GM23338 (cell line): ENCODE data around the gene PLG. TPM values are rescaled to one million over a fixed set of nuclear protein-coding genes. Genes with fewer than 3 reads are reported as not detected.

ENCODE experiments used
- ATAC-seq: fragments of 200-7000 bp; cut with Tn5 transposase; 3 replicates; pipeline ENCODE4 v1.9.1; 2020
- DNase-seq: peaks from one replicate; pipeline ENCODE4 v3.0.0-alpha.2; 2015; ENCODE audit warnings: low spot score
- H2AFZ ChIP-seq: fragments of 200-600 bp; sonication (generic); 2 replicates; pipeline ENCODE4 v1.8.0; 2016; ENCODE audit warnings: antibody characterized with exemption, mild to moderate bottlenecking, moderate library complexity
- H3F3A ChIP-seq: fragments of 200-600 bp; sonication (generic); replicated peaks from 2 replicates; pipeline ENCODE4 v1.8.0; 2017; ENCODE audit warnings: antibody characterized with exemption, mixed run types, low read depth
- H3K27ac ChIP-seq: fragments of 200-600 bp; sonication (generic); 2 replicates; pipeline ENCODE4 v1.6.1; 2016; ENCODE audit warnings: low read depth
- H3K27me3 ChIP-seq: fragments of 200-600 bp; sonication (generic); 2 replicates; pipeline ENCODE4 v1.8.0; 2016; ENCODE audit warnings: mild to moderate bottlenecking, mixed run types, moderate library complexity; ENCODE audit not compliant: insufficient read depth
- H3K36me3 ChIP-seq: fragments of 200-600 bp; sonication (generic); 2 replicates; pipeline ENCODE4 v1.8.0; 2016; ENCODE audit warnings: mild to moderate bottlenecking; ENCODE audit not compliant: insufficient read depth
- H3K4me1 ChIP-seq: fragments of 200-600 bp; sonication (generic); 2 replicates; pipeline ENCODE4 v1.8.0; 2016; ENCODE audit warnings: mild to moderate bottlenecking, moderate library complexity; ENCODE audit not compliant: insufficient read depth
- H3K4me2 ChIP-seq: fragments of 200-600 bp; sonication (generic); 2 replicates; pipeline ENCODE4 v1.7.1; 2017; ENCODE audit warnings: mixed run types
- H3K4me3 ChIP-seq: fragments of 200-600 bp; sonication (generic); 2 replicates; pipeline ENCODE4 v1.6.1; 2016; ENCODE audit warnings: mixed run types
- H3K79me2 ChIP-seq: fragments of 200-600 bp; sonication (generic); replicated peaks from 2 replicates; pipeline ENCODE4 v1.8.0; 2017; ENCODE audit warnings: mild to moderate bottlenecking; ENCODE audit not compliant: insufficient read depth
- H3K9me2 ChIP-seq: fragments of 200-600 bp; sonication (generic); 2 replicates; pipeline ENCODE4 v1.8.0; 2017; ENCODE audit not compliant: insufficient read depth
- H4K20me1 ChIP-seq: fragments of 200-600 bp; sonication (generic); replicated peaks from 2 replicates; pipeline ENCODE4 v1.8.0; 2017; ENCODE audit warnings: mild to moderate bottlenecking; ENCODE audit not compliant: insufficient read depth
- H3K27ac Mint-ChIP-seq: 2 replicates; pipeline ENCODE4 v1.8.0; 2020; ENCODE audit warnings: inconsistent platforms, mild to moderate bottlenecking, moderate library complexity, mixed read lengths
- H3K27me3 Mint-ChIP-seq: 3 replicates; pipeline ENCODE4 v1.8.0; 2022; ENCODE audit warnings: low read depth, mild to moderate bottlenecking, moderate library complexity, mixed read lengths, inconsistent platforms; ENCODE audit not compliant: insufficient read depth, poor library complexity
- H3K36me3 Mint-ChIP-seq: 3 replicates; pipeline ENCODE4 v1.8.0; 2021; ENCODE audit warnings: low read depth, mild to moderate bottlenecking, inconsistent platforms, moderate library complexity, mixed read lengths
- H3K4me1 Mint-ChIP-seq: 3 replicates; pipeline ENCODE4 v1.8.0; 2020; ENCODE audit warnings: mild to moderate bottlenecking, inconsistent platforms, mixed read lengths
- H3K4me3 Mint-ChIP-seq: 3 replicates; pipeline ENCODE4 v1.8.0; 2021; ENCODE audit warnings: moderate library complexity, mild to moderate bottlenecking, inconsistent platforms, mixed read lengths
- H3K9me3 Mint-ChIP-seq: 3 replicates; pipeline ENCODE4 v1.8.0; 2020; ENCODE audit warnings: moderate library complexity, mild to moderate bottlenecking, inconsistent platforms, mixed read lengths
- CREB1 ChIP-seq: fragments of 250-450 bp; sonication (Bioruptor Pico); IDR thresholded peaks from 2 replicates; pipeline ENCODE4 v1.5.0; 2020; ENCODE audit warnings: low read depth, mild to moderate bottlenecking, moderate library complexity
- CTCF ChIP-seq, 2 experiments: fragments of 200-600 bp in 1 of 2; sonication (generic) in 1 of 2; conservative IDR thresholded peaks; 2 replicates each; pipeline versions ENCODE4 v1.5.1 to v1.6.1; 2016 to 2017; ENCODE audit warnings: antibody characterized with exemption in 2 of 2, low read depth in 2 of 2, mild to moderate bottlenecking in 2 of 2, moderate library complexity in 1 of 2
- ETS1 ChIP-seq: IDR thresholded peaks from 2 replicates; pipeline ENCODE4 v1.6.1; 2016; ENCODE audit warnings: antibody characterized with exemption
- EZH2 ChIP-seq: fragments of 200-600 bp; sonication (generic); IDR thresholded peaks from one replicate; pipeline ENCODE4 v1.8.0; 2017; ENCODE audit warnings: antibody characterized with exemption, mild to moderate bottlenecking, low read depth; ENCODE audit not compliant: unreplicated experiment
- EZH2phosphoT487 ChIP-seq: fragments of 200-600 bp; sonication (generic); IDR thresholded peaks from one replicate; pipeline ENCODE4 v1.8.1; 2018; ENCODE audit warnings: antibody characterized with exemption; ENCODE audit not compliant: unreplicated experiment
- JUNB ChIP-seq: IDR thresholded peaks from one replicate; pipeline ENCODE4 v1.6.1; 2016; ENCODE audit warnings: antibody characterized with exemption; ENCODE audit not compliant: unreplicated experiment
- NANOG ChIP-seq: IDR thresholded peaks from 2 replicates; pipeline ENCODE4 v1.6.1; 2016; ENCODE audit warnings: antibody characterized with exemption, borderline replicate concordance
- POLR2AphosphoS5 ChIP-seq: IDR thresholded peaks from 2 replicates; pipeline ENCODE4 v1.6.1; 2016; ENCODE audit warnings: antibody characterized with exemption, low read depth
- REST ChIP-seq: IDR thresholded peaks from one replicate; pipeline ENCODE4 v1.6.1; 2018; ENCODE audit warnings: antibody characterized with exemption; ENCODE audit not compliant: unreplicated experiment
- STAT1 ChIP-seq: IDR thresholded peaks from one replicate; pipeline ENCODE4 v1.6.1; 2016; ENCODE audit warnings: antibody characterized with exemption; ENCODE audit not compliant: unreplicated experiment
- ZNF114 ChIP-seq: fragments of 250-450 bp; sonication (Bioruptor Pico); IDR thresholded peaks from 2 replicates; pipeline ENCODE4 v1.5.0; 2020; ENCODE audit warnings: mild to moderate bottlenecking, moderate library complexity
- ZNF331 ChIP-seq: fragments of 250-450 bp; sonication (Bioruptor Pico); IDR thresholded peaks from 2 replicates; pipeline ENCODE4 v1.5.0; 2020; ENCODE audit warnings: low read depth, mild to moderate bottlenecking, moderate library complexity
- polyA plus RNA-seq: library from polyadenylated mRNA; unstranded; fragments of >200 nt; fragmentation: Nextera tagmentation; extraction: Ambion mirVana; gene quantifications from 2 replicates; pipeline ENCODE4 v1.2.1, GENCODE V29; 2016
- total RNA-seq: library from RNA; depleted of rRNA; stranded (reverse); fragments of >200 nt; shearing (Covaris generic); gene quantifications from 2 replicates; pipeline ENCODE4 v1.2.3, GENCODE V29; 2014
- TF ChIP-seq, protein P1 (sequence below): fragments of 250-450 bp; sonication (Bioruptor Pico); IDR thresholded peaks from 2 replicates; pipeline ENCODE4 v1.5.0; 2020; ENCODE audit warnings: mild to moderate bottlenecking, moderate library complexity

The PLG gene
- total and polyA plus RNA-seq, 2 experiments from 2014 or later = not detected

DNA sequence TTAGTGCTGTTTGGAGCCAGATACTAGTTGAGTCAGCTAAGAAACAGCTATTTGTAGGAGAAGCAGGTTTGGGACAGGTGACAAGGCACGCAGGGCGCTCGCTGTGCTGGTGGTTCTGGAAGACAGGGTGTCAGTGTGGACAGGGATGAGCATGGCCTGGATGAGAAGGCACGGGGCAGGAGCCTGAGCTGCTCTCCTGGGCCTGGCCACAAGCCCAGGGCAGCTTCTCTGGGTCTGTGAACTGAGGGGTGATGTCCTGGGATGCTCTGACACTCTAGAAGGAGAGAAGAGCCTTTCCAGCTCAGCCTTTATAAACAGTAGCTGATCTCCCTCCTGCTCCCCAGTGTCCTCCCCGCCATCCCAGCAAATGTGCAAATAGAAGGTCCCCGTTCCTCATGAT lies 37.9 kb downstream of the PLG start:
- no peak overlapping the region for H2AFZ ChIP-seq
- no peak for DNase-seq
- Mint-ChIP-seq H3K27me3 (peaks cover 1% of the 10 kb centered on the region), H3K4me1 (no peaks in the 10 kb centered on the region), H3K4me3 (no peak overlapping the region), H3K36me3 (no peaks in the 10 kb centered on the region), H3K9me3 (peaks cover 9% of the 10 kb centered on the region), H3K27ac (no peak overlapping the region)
- no peak overlapping the region for H3K4me3 ChIP-seq
- no peak for ATAC-seq
- no peak overlapping the region for H3K4me2 ChIP-seq
- H3K27me3 ChIP-seq = no peaks in the 10 kb centered on the region
- H3K36me3 ChIP-seq = no peaks in the 10 kb centered on the region
- no peak overlapping the region for H3K27ac ChIP-seq
- no peaks in the 10 kb centered on the region for H3F3A ChIP-seq
- H3K9me2 ChIP-seq = peaks cover 8% of the 10 kb centered on the region
- no peaks in the 10 kb centered on the region for H3K4me1 ChIP-seq
- no peaks in the 10 kb centered on the region for H3K79me2 ChIP-seq
- no peak for TF ChIP-seq JUNB
- no peak for TF ChIP-seq CTCF (conservative IDR thresholded peaks at IDR 0.05; ENCODE audit: low read depth in 2 of 2)
- no peak for TF ChIP-seq ZNF331 (CRISPR knock-in tag)
- TF ChIP-seq EZH2phosphoT487 = no peak
- TF ChIP-seq NANOG = no peak
- TF ChIP-seq STAT1 = no peak
- TF ChIP-seq, protein P1, sequence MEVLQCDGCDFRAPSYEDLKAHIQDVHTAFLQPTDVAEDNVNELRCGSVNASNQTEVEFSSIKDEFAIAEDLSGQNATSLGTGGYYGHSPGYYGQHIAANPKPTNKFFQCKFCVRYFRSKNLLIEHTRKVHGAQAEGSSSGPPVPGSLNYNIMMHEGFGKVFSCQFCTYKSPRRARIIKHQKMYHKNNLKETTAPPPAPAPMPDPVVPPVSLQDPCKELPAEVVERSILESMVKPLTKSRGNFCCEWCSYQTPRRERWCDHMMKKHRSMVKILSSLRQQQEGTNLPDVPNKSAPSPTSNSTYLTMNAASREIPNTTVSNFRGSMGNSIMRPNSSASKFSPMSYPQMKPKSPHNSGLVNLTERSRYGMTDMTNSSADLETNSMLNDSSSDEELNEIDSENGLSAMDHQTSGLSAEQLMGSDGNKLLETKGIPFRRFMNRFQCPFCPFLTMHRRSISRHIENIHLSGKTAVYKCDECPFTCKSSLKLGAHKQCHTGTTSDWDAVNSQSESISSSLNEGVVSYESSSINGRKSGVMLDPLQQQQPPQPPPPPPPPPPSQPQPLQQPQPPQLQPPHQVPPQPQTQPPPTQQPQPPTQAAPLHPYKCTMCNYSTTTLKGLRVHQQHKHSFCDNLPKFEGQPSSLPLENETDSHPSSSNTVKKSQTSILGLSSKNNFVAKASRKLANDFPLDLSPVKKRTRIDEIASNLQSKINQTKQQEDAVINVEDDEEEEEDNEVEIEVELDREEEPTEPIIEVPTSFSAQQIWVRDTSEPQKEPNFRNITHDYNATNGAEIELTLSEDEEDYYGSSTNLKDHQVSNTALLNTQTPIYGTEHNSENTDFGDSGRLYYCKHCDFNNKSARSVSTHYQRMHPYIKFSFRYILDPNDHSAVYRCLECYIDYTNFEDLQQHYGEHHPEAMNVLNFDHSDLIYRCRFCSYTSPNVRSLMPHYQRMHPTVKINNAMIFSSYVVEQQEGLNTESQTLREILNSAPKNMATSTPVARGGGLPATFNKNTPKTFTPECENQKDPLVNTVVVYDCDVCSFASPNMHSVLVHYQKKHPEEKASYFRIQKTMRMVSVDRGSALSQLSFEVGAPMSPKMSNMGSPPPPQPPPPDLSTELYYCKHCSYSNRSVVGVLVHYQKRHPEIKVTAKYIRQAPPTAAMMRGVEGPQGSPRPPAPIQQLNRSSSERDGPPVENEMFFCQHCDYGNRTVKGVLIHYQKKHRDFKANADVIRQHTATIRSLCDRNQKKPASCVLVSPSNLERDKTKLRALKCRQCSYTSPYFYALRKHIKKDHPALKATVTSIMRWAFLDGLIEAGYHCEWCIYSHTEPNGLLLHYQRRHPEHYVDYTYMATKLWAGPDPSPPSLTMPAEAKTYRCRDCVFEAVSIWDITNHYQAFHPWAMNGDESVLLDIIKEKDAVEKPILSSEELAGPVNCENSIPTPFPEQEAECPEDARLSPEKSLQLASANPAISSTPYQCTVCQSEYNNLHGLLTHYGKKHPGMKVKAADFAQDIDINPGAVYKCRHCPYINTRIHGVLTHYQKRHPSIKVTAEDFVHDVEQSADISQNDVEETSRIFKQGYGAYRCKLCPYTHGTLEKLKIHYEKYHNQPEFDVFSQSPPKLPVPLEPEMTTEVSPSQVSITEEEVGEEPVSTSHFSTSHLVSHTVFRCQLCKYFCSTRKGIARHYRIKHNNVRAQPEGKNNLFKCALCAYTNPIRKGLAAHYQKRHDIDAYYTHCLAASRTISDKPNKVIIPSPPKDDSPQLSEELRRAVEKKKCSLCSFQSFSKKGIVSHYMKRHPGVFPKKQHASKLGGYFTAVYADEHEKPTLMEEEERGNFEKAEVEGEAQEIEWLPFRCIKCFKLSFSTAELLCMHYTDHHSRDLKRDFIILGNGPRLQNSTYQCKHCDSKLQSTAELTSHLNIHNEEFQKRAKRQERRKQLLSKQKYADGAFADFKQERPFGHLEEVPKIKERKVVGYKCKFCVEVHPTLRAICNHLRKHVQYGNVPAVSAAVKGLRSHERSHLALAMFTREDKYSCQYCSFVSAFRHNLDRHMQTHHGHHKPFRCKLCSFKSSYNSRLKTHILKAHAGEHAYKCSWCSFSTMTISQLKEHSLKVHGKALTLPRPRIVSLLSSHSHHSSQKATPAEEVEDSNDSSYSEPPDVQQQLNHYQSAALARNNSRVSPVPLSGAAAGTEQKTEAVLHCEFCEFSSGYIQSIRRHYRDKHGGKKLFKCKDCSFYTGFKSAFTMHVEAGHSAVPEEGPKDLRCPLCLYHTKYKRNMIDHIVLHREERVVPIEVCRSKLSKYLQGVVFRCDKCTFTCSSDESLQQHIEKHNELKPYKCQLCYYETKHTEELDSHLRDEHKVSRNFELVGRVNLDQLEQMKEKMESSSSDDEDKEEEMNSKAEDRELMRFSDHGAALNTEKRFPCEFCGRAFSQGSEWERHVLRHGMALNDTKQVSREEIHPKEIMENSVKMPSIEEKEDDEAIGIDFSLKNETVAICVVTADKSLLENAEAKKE (CRISPR knock-in tag) = no peak
- no peak for TF ChIP-seq ZNF114 (CRISPR knock-in tag)
- no peak for TF ChIP-seq EZH2
- TF ChIP-seq REST = no peak
- no peak for TF ChIP-seq CREB1 (CRISPR knock-in tag)
- TF ChIP-seq ETS1 = no peak
- no peak for TF ChIP-seq POLR2AphosphoS5
- H4K20me1 ChIP-seq = no peaks in the 10 kb centered on the region
